GM10266 (cell line): Measurements from ENCODE around the gene KRT16.

Experiments used
- DNase-seq: peaks from one replicate; pipeline ENCODE4 v3.0.0; 2012; ENCODE audit errors: extremely low spot score
- CTCF ChIP-seq: IDR thresholded peaks from 2 replicates; pipeline ENCODE4 v1.5.1; 2012; ENCODE audit warnings: mild to moderate bottlenecking, low read depth; ENCODE audit not compliant: control insufficient read depth, insufficient read depth; ENCODE audit errors: missing control alignments

KRT16 gene

GRCh38 chr17:41599680-41600079 lies 12.9 kb downstream of the KRT16 start:
- TF ChIP-seq CTCF, result no peak

GRCh38 chr17:41595585-41595984 lies 17.0 kb downstream of the KRT16 start:
- no peak for DNase-seq
- TF ChIP-seq CTCF, result no peak

More at GRCh38 chr17:41599680-41600079, 12.9 kb downstream of the KRT16 start:
- DNase-seq, result no peak

- TF ChIP-seq CTCF, result no peak
- no peak for DNase-seq
Measured at GRCh38 chr17:41594363-41594915, 18.1 kb downstream of the KRT16 start.

- DNase-seq, result no peak
- no peak for TF ChIP-seq CTCF
Measured at GRCh38 chr17:41593306-41593981, 19.1 kb downstream of the KRT16 start.

GRCh38 chr17:41592601-41593305 lies 19.8 kb downstream of the KRT16 start:
- TF ChIP-seq CTCF, result no peak
- no peak for DNase-seq

GRCh38 chr17:41589301-41589700 lies 23.3 kb downstream of the KRT16 start:
- no peak for DNase-seq
- no peak for TF ChIP-seq CTCF
